Measurements from ENCODE around the gene SRSF2. TPM values are rescaled to one million over a fixed set of nuclear protein-coding genes. Genes with fewer than 3 reads are reported as not detected.

The SRSF2 gene
- total RNA-seq, 2 experiments from 2014 or later: 578 to 586 TPM

DNA sequence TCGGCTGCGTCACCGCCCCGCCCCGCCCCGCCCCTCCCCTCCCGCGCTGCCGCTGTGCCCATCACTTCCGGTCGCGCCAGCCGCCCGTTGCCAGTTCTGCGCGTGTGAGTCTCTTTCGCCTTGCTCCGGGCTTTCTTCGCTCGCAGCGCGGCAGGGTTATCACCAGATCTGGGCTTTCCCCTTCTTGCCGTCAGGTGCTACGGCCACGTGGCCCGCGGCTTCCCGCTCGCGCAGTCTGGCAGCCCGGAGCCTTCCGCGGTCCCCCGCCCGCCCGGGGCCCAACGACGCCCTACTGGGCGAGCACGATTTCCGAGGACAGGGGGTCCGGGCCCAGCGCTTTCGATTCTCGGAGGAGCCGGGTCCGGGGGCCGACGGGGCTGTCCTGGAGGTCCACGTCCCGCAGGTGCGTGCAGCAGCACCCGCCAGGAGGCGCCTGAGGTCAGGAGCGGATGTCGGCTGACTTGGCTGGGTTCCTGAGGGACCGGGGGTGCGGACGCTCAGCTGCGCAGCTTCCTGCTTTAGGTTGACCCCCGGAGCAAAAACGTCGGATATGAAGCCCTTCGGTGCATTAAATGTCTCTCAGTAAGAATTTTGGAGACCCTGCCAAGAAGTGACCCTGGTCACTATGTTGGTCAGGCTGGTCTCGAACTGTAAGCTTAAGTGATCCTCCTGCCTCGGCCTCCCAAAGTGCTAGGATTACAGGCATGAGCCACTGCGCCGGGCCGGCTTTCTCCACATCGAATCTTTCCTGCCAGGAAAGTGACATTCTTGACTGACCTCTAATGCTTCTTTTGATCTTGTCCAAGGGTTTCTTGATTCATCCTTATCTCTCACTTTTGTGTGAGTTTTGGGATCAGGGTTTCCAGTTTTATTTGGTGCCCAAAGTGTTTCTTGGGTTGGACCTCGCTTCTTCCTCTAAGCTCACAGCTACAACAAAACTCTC is 10.1 kb downstream of the SRSF2 start, which contains the start of gene METTL23:
TSS of gene METTL23 (plus strand) at position 64 of the 943 bp plus-strand sequence. CDS start 2,872 bp downstream, outside the sequence.
- CTCF ChIA-PET: interaction anchor here (2.4 to 2.9 kb wide), 2 partner anchors 10 to 11 kb away, joined by 17 to 18 read pairs; partner anchors contain the start of genes MFSD11 and SRSF2
- POLR2A ChIA-PET: interaction anchor here (0.9 to 6.6 kb wide), 4 partner anchors 9 to 169 kb away, joined by 3 to 87 read pairs (median 8); partner anchors contain the start of genes MFSD11 and SRSF2

DNA sequence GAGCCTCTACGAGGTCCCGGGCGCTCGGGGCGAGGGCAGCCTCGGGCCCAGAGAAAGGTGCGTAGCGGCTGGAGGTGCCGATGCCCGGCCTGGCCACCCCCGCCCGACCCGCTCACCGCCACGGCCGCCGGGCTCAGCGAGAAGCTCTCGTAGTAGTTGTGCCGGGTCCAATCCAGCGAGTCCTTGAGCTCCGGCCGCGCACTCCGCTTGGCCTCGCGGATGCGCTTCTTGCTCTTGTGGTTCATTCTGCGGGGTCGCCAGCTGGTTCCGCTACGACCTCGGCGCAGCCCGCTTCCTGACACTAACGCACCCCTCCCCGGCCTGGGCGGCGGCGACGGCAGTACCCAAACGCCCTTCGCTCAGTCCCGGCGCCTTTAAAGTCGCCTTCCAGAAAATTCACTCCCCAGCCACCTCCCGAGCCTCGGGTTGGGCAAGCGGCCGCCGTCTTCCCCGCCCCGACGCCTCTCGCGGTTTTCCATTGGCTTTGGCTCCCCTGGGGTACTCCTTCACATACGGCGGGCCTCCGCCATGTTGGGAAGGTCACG is 10.8 kb downstream of the SRSF2 start, which contains the start of gene JMJD6:
TSS of gene JMJD6 (minus strand) at position 376 of the 545 bp plus-strand sequence. CDS start at position 245, 131 bp downstream.
- CTCF ChIA-PET: interaction anchor here (0.7 to 2.9 kb wide), 4 partner anchors 10 to 60 kb away, joined by 3 to 18 read pairs (median 10); partner anchors contain the start of genes MFSD11 and SRSF2
- POLR2A ChIA-PET: interaction anchor here (0.9 to 6.6 kb wide), 5 partner anchors 8 to 168 kb away, joined by 3 to 87 read pairs (median 6); partner anchors contain the start of genes MFSD11 and SRSF2

DNA sequence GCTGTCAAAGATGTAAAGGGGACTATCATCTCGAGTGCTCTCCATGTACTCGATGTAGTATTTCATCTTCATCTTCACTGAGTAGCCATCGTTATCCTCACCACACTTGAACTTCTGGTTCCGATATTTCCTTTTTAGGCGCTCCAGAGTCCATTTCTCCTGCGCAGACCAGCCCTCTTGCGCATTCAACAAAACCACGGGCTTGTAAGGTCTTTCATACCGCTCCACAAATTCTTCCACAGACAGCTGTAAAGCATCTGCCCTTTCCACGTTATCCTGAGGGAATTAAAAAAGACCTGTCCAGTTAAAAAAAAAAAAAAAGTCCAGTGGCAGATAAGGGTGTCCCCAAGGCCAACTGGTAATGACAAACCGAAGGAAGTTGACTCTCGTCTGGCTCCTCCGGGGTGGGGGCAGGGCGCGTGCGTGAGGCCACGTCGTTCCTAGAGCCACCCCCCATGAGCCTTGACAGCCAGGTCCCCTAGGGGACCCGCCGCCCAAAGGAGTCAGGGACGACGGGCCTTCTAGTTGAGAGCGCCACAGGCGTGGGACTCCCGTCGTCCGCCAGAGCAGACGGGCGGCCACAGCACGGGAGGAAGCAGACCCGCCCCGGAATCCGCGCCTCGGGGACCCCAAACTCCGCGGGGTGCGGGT is 11.4 kb downstream of the SRSF2 start:
- CTCF ChIA-PET: interaction anchor here (0.7 to 2.9 kb wide), 5 partner anchors 9 to 59 kb away, joined by 3 to 18 read pairs (median 3); partner anchors contain the start of genes MFSD11 and SRSF2
- POLR2A ChIA-PET: interaction anchor here (0.9 to 6.6 kb wide), 4 partner anchors 8 to 166 kb away, joined by 3 to 87 read pairs (median 6); partner anchors contain the start of genes MFSD11 and SRSF2

GRCh38 chr17:76723812-76724211 is 13.3 kb downstream of the SRSF2 start:
- POLR2A ChIA-PET: interaction anchor here (0.5 to 6.6 kb wide), 3 partner anchors 10 to 445 kb away, joined by 3 to 87 read pairs (median 7); partner anchors contain the start of genes MFSD11 and SRSF2
- CTCF ChIA-PET: interaction anchor here (0.8 kb wide), 1 partner anchor 10 kb away, joined by 3 read pairs; no protein-coding TSS in a partner anchor

GRCh38 chr17:76722977-76723376 is 14.2 kb downstream of the SRSF2 start:
- CTCF ChIA-PET: interaction anchor here (0.5 to 1.3 kb wide), 3 partner anchors 25 to 76 kb away, joined by 3 to 4 read pairs (median 3); no protein-coding TSS in a partner anchor
- POLR2A ChIA-PET: interaction anchor here (0.6 to 1.4 kb wide), 2 partner anchors 10 to 13 kb away, joined by 3 read pairs; no protein-coding TSS in a partner anchor

DNA sequence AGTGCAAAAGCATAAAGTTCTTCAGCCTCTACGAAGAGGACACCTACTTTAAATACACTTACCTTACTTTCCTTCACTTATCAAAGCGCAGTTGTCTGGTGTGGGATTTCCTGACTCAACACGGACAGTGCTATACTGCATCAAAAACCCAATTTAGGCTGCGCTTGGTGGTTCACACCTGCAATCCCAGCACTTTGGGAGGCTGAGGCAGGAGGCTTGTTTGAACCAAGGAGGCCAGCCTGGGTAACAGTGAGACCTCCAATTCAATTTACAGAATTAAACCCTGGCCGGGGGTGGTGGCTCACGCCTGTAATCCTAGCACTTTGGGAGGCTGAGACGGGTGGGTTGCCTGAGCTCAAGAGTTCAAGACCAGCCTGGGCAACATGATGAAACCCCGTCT is 14.9 kb downstream of the SRSF2 start:
- CTCF ChIA-PET: interaction anchor here (1.3 kb wide), 1 partner anchor 24 kb away, joined by 3 read pairs; no protein-coding TSS in a partner anchor
- POLR2A ChIA-PET: interaction anchor here (0.7 to 1.4 kb wide), 2 partner anchors 11 to 201 kb away, joined by 3 to 11 read pairs; no protein-coding TSS in a partner anchor

DNA sequence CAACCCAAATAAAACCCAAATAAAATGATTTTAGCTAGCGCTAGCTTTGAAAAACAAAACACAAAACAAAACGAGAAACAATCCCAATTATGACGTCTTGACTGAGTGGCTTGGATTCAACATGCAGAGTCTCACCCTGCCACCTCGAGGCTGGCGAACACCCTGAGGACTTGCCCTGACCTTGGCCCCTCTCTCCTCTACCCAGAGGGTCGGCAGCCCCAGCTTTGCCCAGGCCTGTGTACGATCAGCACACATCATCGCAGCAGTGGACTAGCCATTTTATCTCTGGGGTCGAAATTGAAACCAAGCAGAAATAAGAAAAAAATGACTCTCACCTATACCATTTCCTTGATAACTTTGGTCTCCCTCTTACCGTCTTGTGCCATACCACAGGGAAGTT is 15.7 kb downstream of the SRSF2 start:
- ChIA-PET POLR2A (no interaction called here), CTCF (interaction anchor here (0.6 kb wide), 1 partner anchor 58 kb away, joined by 3 read pairs; no protein-coding TSS in a partner anchor)

DNA sequence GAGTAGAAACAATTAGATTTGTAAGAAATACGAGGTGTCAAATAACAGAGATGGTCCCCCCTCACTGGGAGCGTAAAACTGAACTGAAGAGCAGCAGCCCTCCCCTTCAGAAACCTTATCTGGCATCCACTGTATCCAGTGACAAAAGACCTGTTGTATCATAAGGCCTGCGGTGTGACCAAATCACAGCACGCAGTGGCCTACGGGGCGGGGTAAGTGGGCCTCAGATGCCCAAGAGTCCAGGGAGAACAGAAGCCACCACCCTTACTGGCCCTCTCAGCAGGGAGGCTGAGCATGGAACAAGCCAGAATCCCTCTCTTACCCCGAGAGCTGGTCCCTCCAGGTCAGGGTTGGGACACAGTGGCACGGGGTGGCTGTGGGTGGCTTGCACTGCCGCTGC is 16.2 kb downstream of the SRSF2 start:
- ChIA-PET POLR2A (no interaction called here), CTCF (interaction anchor here (0.6 kb wide), 1 partner anchor 58 kb away, joined by 3 read pairs; no protein-coding TSS in a partner anchor)

DNA sequence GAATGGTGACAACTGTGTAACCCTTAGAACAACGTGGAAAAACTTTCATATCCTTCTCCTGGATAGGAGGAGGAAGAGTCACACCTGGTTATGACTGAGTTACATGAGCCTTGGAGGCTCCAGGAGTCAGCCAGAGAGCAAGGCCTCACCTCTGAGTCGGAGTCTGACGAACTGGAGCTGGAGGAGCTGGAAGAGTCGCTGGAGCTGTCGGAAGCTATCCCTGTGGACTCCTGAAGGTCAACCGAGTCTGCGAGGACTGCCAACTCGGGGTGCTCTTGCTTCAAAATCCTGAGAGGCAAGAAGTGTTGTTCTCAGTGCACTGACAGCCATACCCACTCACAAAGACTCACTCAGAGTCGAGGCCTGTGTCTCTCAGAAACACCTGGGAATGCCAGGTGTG is 16.9 kb downstream of the SRSF2 start:
- POLR2A ChIA-PET: no interaction called here
- CTCF ChIA-PET: no interaction called here

- ChIA-PET CTCF (interaction anchor here (0.6 kb wide), 1 partner anchor 397 kb away, joined by 3 read pairs; no protein-coding TSS in a partner anchor), POLR2A (interaction anchor here (0.6 to 1.0 kb wide), 3 partner anchors 8 to 1287 kb away, joined by 3 read pairs; partner anchors contain the start of genes JMJD6 and METTL23)
These were observed 18.6 kb downstream of the SRSF2 start for GRCh38 chr17:76718516-76718915.

- ChIA-PET CTCF (interaction anchor here (0.6 to 3.1 kb wide), 7 partner anchors 10 to 157 kb away, joined by 3 to 17 read pairs (median 5); partner anchors contain the start of genes JMJD6 and METTL23), POLR2A (interaction anchor here (0.5 to 1.4 kb wide), 5 partner anchors 10 to 70 kb away, joined by 3 to 9 read pairs (median 3); partner anchors contain the start of genes JMJD6 and METTL23)
These were observed 20.3 kb downstream of the SRSF2 start for GRCh38 chr17:76716839-76717215.

GRCh38 chr17:76716146-76716838 is 20.8 kb downstream of the SRSF2 start:
- ChIA-PET CTCF (interaction anchor here (0.6 to 3.1 kb wide), 7 partner anchors 11 to 156 kb away, joined by 3 to 17 read pairs (median 5); partner anchors contain the start of genes JMJD6 and METTL23), POLR2A (interaction anchor here (0.7 to 1.4 kb wide), 5 partner anchors 10 to 21 kb away, joined by 3 to 9 read pairs (median 3); partner anchors contain the start of genes JMJD6, METTL23, MFSD11 and SRSF2)

- CTCF ChIA-PET: interaction anchor here (0.5 to 3.1 kb wide), 8 partner anchors 12 to 551 kb away, joined by 3 to 17 read pairs (median 3); partner anchors contain the start of genes JMJD6 and METTL23
- POLR2A ChIA-PET: interaction anchor here (1.3 kb wide), 1 partner anchor 17 kb away, joined by 3 read pairs; no protein-coding TSS in a partner anchor
These were observed 21.7 kb downstream of the SRSF2 start for GRCh38 chr17:76715496-76715830.

GRCh38 chr17:76714822-76715495 is 22.2 kb downstream of the SRSF2 start:
- POLR2A ChIA-PET: no interaction called here
- CTCF ChIA-PET: interaction anchor here (0.5 to 3.1 kb wide), 10 partner anchors 12 to 551 kb away, joined by 3 to 17 read pairs (median 3); partner anchors contain the start of genes JMJD6 and METTL23

GRCh38 chr17:76714336-76714735 is 22.8 kb downstream of the SRSF2 start:
- POLR2A ChIA-PET: interaction anchor here (0.6 kb wide), 2 partner anchors 40 to 45 kb away, joined by 3 to 7 read pairs; no protein-coding TSS in a partner anchor

DNA sequence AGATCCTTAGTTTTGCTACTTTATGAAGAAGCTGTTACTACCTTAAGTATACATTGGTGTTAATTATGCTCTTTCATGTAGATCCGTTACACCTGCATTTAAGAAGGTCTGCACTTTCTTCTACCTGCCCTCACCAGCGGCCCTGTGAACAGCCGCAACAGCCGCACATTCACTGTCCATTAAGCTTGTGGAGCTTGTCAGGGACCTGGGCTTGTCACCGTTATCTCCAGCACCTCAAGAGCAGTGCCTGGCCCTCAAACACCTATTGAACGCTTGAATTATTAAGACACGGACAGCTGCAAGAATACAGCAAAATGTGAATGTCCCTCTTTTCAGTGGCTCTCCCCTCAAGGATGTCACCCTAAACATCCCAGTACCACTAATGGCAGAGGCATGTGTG is 23.4 kb downstream of the SRSF2 start:
- ChIA-PET CTCF (interaction anchor here (0.9 to 1.7 kb wide), 6 partner anchors 11 to 328 kb away, joined by 3 to 7 read pairs (median 3); no protein-coding TSS in a partner anchor), POLR2A (interaction anchor here (0.6 kb wide), 1 partner anchor 45 kb away, joined by 3 read pairs; no protein-coding TSS in a partner anchor)

More at GRCh38 chr17:76714336-76714735, 22.8 kb downstream of the SRSF2 start:
- CTCF ChIA-PET: interaction anchor here (0.9 to 1.7 kb wide), 9 partner anchors 10 to 329 kb away, joined by 3 to 7 read pairs (median 3); no protein-coding TSS in a partner anchor

Measured in activated CD8-positive, alpha-beta memory T cell treated with anti-CD3 and anti-CD28 coated beads for 36 hours (primary cell).